ENCODE data around the gene DPM3.
"Not testable (repeated sequence)": the region's sequence is repeated elsewhere in the genome, so short reads cannot be mapped to it uniquely, and the experiment has no call there.

Gene DPM3

DNA sequence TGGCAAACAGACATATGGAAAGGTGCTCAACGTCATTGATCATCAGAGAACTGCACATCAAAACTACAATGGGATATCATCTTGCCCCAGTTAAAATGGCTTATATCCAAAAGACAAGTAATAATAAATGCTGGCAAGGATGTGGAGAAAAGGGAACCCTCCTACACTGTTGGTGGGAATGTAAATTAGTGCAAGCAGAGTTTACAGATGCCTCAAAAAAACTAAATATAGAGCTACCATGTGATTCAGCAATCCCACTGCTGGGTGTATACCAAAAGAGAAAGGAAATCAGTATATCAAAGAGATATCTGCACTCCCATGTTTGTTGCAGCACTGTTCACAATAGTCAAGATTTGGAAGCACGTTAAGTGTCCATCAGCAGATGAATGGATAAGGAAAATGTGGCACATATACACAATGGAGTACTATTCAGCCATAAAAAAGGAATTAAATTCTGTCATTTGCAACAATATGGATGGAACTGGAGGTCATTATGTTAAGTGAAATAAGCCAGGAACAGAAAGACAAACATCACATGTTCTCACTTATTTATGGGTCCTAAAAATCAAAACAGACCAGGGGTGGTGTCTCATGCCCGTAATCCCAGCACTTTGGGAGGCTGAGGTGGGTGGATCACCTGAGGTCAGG, 15.8 kb upstream of the DPM3 start:
- not testable (repeated sequence) for DNase-seq

DNA sequence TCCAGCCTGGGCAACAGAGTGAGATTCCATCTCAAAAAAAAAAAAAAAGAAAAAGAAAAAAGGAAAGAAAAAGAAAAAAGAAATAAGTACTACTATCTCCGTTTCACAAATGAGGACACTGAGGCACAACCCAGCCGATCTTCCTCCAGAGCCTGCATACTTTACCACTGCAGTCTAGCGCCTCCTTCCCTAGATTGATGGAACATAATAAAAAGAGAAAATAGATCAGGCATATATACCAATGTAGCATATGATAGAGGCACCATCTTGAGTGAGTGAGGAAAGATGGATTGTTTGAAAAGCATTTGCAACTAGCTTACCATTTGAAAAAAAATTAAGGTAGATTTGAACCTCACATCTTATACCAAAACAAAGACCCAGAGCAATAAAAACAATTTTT, 5.2 kb upstream of the DPM3 start:
- DNase-seq = no peak

DNA sequence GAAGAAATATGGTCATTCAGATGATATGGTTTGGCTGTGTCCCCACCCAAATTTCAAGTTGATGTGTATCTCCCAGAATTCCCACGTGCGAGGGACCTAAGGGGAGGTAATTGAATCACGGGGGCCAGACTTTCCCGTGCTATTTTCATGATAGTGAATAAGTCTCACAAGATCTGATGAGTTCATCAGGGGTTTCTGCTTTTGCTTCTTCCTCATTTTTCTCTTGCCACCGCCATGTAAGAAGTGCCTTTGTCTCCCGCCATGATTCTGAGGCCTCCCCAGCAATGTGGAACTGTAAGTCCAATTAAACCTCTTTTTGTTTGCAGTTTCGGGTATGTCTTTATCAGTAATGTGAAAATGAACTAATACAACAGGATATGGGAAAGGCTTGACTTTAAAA, 1.4 kb upstream of the DPM3 start:
- no peak for DNase-seq

DNA sequence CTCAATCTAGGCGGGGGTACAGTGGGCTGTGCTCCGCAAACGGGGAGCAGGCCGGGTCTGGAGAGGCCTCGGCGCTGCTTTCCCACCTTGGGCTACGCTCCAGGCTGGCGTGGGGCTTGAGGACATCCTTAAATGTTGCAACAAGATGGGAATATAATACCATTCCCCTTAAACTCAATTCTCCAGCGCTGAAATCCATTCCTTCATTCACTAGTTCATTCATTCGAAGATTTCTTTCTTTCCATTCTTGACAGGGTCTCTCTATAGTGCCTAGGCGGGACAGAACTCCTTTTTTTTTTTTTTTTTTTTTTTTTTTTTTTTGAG, 261 bp upstream of the DPM3 start:
- no peak for DNase-seq

DNA sequence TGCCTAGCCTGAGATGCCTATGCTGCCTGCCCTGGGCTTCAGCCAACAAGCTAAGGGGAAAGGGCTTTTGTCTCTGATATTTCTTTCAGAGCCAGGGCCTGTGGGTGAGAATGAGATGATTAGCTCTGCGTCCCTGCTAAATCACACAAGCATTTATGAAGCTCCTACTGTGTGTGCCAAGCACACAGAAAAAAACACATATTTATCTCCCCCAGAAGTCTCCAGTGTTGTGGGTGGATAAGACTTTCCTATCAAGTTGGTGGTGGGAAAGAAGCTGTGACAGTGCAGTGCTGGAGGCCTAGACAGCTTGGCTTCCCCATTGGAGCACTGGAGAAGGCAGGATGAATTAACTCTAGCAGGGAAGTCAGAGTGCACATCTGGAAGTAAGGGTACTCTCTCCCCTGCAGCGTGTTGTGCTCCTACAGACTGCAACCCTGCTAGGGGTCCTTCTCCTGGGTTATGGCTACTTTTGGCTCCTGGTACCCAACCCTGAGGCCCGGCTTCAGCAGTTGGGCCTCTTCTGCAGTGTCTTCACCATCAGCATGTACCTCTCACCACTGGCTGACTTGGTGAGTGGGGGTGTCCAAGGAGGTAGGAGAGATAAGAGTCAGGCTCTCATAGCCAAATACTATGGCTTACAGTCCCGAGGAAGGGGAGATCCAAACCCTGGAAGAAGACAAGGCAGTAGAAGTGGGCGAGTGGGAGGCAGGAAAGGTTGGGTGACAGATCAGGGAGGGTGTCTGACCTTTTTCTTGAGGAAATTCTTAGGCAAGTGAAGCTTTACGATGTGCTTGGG, 3.0 kb downstream of the DPM3 start:
- DNase-seq = no peak

DNA sequence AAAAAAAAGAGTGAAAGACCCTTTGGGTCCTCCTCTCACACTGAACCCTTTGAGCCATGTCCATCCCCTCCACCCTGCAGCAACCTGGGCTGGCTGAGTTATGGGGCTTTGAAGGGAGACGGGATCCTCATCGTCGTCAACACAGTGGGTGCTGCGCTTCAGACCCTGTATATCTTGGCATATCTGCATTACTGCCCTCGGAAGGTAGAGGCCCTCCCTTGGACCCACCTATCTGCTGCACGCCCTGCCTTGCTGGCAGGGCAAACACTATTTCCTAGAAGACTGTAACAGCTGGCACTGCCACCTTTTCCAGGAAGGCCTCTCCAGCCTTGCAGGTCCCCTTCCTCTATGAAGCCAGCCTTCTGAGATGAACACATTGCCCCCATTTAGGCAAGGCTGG, 3.6 kb downstream of the DPM3 start:
- no peak for DNase-seq

DNA sequence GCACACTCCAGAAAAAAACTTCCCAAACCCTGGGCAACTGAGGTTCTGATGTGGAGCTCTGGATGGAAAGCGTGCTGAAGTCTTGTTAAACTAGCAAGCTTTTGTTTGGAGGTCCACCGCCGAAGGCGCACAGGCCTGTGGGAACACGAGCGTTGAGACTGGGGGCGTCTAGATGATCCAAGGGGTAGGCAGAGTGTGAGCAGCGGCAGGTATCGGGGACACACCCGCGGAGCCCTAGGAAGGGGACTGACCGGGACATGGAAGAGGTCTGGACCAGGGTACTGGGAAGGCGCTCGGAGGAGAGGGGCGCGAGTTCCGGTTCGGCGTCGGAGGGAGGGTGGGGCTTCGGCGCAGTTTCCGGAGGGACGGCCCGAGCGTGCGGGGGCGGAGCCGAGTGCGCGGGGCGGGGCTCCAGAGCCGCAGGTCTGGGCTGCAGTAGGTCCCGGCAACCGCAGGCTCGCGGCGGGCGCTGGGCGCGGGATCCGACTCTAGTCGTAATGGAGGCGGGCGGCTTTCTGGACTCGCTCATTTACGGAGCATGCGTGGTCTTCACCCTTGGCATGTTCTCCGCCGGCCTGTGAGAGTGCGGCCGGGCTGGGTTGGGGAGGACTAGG, 4.8 kb downstream of the DPM3 start, which contains the start of gene SLC50A1:
SLC50A1 (plus strand) TSS at position 438 of the 614 bp plus-strand sequence; CDS start at position 498, 60 bp downstream.
- DNase-seq = peak; percentile 97 to 98

DNA sequence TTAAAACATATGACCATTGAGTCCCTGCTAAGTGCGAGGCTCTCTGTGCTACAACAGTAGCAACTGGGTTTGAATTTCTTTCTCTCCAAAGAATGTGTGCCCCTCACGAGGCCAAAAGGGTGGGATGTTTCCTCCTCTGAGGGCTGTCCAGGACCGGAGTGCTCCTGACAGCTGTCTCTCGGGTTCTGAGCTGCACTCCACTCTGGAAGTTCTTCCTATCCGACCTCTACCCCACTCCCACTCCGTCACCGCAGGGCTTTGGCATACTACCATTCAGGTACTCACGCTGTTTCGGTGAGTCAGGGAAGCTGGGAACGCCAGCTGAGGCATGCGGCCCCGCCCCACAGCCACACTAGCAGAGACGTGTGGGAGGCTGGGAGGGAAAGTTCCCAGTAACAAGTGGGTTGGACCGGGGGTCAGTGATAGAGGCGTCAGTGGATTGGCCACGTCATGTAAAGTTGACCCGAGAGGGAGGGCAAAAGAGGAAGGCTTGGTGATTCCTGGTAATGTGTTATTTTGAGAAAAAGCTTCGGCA, 5.4 kb downstream of the DPM3 start:
- peak in 1 of 2 experiments; percentile 39 for DNase-seq

DNA sequence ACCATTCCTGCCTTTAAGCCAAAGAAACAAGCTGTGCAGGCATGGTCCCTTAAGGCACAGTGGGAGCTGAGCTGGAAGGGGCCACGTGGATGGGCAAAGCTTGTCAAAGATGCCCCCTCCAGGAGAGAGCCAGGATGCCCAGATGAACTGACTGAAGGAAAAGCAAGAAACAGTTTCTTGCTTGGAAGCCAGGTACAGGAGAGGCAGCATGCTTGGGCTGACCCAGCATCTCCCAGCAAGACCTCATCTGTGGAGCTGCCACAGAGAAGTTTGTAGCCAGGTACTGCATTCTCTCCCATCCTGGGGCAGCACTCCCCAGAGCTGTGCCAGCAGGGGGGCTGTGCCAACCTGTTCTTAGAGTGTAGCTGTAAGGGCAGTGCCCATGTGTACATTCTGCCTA, 6.0 kb downstream of the DPM3 start:
- DNase-seq = no peak

DNA sequence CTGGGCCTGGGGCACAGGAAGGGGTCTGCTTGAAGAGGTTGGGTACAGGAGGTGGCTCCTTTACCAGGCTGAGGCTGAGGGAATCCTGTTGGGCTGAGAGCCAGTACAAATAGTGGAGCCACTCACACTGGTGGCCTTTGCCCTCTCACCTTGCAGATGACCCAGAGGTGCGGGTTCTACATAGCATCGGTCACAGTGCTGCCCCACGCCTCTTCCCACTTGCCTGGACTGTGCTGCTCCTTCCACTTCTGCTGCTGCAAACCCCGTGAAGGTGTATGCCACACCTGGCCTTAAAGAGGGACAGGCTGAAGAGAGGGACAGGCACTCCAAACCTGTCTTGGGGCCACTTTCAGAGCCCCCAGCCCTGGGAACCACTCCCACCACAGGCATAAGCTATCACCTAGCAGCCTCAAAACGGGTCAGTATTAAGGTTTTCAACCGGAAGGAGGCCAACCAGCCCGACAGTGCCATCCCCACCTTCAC, 6.5 kb downstream of the DPM3 start:
- DNase-seq = no peak

DNA sequence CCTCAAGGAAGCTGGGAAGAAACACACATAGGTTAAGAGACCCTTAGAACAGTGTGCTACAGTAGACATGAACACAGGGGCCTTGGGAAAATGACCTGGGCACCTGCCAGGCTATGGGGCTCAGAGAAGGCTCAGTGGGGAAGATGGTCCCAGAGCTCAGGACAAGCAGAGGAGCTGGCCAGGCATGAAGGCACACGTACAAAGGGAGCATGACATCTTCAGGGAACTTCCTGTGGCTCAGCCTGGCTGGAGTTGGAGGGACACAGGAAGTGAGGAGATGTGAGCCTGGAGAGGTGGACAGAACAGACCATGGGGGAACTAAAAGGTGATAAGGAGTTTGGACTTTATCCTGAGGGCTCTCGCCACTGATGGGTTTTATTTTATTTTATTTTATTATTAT, 8.5 kb downstream of the DPM3 start:
- no peak for DNase-seq

DNA sequence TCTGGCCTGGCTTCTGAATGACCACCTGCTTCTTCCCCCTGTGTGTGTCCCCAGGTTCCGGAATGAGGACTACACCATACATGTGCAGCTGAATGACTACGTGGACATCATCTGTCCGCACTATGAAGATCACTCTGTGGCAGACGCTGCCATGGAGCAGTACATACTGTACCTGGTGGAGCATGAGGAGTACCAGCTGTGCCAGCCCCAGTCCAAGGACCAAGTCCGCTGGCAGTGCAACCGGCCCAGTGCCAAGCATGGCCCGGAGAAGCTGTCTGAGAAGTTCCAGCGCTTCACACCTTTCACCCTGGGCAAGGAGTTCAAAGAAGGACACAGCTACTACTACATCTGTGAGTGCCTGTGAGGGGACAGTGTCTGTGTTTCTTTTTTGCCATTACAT, 9.0 kb downstream of the DPM3 start:
- DNase-seq = no peak

DNA sequence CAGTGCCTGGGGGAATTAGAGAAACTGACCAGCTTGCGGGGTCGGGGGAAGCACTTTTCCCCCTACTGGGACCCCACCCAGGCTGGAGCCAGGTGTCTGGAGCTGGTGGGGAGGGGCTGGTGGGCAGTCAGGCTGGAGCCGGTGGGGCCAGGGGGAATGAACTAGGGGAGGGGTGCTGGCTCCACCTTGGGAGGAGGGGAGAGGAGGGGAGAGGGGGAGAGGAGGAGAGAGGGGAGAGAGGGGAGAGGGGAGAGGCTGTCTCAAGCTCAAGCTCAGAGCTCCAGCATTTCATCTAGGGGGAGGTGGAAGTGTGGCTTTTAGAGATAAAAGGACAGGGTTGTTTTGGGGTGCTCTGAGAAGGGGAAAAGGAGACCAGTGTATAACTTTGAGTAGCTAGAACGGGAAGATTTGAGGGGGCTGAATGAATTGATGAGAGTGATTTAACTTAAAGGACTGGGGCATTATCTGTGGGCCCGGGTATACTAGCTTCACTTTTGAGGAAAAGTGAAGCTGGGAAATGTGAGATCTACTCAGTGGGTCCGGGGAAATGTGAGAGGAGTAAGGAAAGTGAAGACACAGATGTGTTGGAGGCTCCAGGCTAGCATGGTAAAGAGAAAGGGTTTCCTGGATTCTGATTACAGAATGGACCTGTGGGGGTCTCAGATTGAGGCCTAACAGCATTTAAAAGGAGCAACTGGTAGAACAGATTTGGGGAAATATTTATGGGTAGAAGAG, 9.9 kb downstream of the DPM3 start:
- no peak for DNase-seq

DNA sequence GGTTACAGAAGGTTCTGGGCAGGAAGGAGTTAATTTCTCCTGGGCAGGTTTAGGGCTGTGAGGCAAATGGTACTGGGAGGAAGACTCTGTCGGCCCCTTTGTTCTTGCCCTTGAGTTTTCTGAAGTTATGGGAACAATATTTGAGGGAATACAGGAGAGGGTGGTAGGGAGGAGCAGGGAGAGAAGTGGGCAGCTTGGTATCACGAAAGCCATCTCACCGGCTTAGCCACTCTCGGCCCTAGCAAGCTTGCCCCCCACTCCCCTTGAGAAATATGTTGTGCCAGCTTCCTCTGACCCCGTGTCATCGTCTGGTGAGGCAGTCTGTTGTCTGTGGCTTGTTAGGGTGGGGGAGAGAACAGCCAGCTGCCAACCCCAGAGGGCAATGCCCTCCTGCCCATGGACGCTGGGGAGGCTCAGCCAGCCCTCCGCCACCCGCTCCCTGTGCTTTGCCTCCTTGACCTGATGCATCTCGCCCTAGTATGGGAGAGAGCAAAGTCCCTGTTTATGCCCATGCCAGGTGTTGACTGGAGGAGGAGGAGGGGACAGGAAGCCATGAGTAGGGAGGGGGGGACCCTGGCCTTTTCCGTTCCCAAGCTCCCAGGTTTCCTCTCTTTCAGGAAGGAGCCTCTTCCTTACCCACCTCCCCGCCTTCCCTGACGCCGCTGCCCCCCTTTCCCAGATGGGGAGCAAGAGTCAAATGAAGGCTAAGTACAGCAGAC, 11.4 kb downstream of the DPM3 start:
- no peak for DNase-seq

DNA sequence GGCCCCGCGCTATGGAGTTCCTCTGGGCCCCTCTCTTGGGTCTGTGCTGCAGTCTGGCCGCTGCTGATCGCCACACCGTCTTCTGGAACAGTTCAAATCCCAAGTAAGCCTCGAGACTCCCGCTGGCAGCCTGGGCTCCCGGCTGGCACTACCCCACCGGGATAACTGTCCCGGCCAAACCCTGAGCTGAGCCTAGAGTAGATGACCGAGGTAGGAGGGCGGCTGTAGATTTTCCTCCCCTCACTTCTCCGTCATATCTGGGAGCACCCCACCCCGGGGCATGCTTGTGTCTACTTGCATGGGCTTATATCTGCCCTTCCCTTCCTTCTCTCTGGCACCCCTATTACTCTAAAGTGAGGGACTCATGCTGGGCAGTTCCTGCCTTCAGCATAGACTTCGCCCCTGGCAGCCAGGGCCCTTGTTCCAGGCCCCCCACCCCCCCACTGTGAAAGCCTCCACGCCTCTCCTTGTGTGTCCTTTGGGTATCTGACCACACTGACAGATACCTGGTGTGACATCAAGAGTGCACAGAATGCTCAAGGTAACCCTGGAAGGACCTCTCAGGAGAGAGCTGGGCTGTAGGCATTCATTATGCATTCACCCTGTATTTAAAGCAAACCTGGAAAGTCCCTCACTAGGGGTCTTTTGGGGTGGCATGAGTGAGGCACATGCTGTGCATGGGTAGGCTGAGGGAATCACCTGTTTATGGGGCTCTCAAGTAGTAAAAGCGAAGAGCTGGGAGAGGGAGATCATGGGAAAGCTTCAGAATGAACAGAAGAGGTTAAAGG, 12.2 kb downstream of the DPM3 start:
- no peak for DNase-seq

DNA sequence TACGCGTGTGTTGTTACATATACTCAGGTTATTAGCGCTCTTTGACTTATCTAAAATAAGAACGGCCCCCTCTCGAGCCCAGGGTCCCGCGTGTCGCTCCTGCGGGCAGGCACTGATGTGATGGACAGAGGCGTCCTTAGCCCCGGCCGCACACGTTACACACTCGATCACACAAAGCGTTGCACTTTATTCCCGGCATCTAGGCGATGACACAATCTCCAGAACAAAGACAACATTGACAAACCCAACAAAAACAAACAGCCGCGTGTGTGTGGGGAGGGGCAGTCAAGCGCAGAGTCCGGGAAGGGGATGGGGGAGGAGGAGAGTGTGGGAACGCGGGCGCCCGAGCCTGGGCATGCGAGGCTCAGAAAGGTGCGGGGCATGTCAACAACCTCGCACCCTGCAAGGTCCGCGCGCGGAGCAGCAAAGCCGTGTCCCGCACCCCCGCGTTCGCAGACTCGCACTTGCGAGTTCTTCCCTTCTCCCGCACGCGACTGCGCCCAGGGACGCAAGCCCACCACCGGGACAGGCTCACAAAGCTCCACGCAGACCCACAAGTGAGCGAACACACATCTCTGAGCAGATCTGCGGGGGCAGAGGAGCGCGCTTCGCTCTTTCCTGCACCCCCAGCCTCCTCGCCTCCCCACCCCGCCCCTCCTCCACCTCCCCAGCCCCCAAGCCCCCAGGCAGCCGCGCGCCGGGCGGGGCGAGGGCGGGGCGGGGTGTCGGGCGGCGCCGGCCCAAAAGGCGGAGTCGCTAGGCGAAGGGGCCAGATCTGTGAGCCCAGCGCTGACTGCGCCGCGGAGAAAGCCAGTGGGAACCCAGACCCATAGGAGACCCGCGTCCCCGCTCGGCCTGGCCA, 13.0 kb downstream of the DPM3 start, which contains the start of gene EFNA1:
EFNA1 (plus strand) TSS at position 772 of the 862 bp plus-strand sequence. CDS start 102 bp downstream, outside the sequence.
- no peak for DNase-seq

DNA sequence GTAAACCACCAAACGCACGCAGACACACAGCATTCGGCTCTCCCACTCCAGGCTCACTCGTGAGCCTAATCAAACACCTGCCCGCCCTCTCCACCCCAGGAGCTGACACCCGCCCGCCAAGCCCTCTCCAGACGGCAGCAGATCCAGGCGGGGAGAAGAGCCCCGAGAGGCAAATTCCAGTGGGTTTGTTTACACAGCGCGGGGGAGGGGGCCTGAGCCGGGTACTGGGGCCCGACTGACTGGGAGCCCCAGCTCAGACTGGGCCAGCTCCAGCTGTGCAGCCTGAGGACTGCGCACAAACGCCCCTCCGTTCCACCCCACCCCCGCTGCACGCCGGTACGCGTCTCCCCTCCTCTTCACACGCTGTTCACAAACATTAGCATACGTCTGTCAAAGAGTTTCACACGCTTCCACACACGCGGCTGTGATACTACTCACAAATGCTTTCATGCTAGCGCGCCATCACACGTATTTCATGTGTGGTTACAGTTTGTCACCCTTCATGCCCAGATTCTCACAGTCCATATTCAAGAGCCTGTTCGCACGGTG, 13.7 kb downstream of the DPM3 start:
- no peak for DNase-seq

DNA sequence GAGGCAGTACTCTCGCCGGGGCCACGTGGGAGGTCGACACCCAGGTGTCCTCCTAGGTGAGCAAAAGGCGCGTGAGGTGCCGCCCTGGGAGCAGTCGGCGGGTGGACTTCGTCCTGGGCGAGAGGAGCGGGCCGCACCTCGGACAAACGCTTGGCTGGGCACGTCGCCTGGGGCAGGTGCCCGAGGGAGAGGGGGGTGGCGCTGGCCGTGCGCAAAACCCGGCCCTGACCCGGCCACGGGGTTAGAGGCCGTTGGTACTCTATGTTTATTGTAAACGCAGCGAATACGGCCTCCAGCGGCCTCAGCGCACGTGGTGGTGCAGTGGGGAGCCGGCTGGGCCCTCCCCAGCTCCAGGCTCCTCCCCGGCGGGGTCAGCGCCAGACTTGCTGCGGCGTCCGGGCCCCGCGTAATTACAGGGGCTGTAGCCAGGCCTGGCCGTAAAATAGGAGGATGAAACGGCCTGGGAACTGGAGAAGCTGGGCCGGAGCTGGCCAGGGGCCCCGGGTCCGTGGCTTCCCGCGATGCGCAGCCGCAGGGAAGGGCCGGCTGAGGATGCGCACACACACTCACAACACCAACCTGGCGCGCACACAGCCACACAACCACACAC, 14.3 kb downstream of the DPM3 start:
- DNase-seq = no peak

DNA sequence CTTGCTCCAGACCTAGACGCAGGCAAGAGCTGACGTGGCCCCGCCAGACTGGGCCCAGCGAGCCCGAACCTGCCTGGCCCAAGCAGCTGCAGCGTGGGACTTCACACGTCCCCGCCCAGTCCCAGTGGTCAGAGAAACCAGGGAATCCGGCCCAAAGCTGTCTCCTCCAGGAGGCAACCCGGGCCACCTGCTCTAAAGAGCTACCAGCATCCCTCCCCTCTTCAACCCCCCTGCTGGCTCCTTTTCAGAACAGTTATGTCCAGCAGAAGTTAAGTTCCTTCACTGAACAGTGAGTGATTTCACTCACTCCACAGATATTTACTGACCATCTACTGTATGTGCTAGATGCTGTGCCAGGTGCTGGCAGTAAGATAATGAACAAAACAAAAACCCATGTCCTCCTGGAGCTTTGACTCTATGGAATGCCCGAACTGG, 14.8 kb downstream of the DPM3 start:
- DNase-seq = no peak

All from NCI-H187 (cell line).